ENCODE data around the gene RCE1. TPM values are rescaled to one million over a fixed set of nuclear protein-coding genes. Genes with fewer than 3 reads are reported as not detected.

Gene RCE1
- total RNA-seq, 4 donors from 2014 or later: 6.6 to 57.7 (median 38.0) TPM

DNA sequence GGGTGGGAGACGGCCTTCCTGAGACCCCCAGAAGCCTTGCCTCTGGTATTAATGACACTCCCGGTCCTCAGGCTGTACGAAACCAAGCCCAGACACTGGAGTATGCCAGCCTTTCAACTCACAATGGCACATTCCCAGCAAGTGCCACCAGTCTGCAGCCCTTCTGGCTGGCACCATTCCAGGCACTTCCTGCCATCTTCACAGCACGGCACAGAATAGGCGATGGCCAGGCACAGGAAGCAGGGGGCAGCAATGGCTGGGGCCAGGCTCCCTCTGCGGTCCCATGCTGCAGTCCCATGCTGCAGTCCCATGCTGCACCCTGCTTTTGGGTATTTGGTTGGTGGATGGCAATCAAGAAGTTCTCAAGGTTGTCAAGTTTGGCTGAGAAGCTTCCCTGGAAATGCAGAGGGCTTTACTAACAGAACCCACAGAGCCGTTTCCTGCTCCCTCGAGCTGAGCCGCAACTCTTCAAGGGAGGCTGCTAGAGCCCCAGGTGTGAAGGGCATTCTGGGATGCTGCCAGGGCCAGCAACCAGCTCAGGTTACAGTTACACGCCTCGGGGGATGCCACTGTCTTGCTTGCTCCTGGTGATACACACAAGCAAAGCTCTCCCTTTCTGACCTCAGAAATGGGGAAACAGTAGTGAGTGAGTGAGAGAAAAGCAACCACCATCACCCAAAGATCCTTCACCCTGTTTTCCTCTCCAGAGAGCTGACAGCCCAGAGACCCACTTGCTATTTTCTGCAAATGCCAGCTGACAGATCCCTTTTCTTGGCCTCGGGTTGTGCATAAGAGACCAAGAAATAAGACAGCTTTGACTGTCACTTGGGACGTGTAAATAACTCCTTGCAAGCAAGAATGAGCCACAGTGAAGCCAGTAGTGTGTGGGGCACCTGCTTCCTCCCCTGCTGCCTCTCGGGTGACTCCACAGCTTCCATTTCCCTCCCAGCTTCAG is 37.5 kb downstream of the RCE1 start:
- Histone ChIP-seq H3K9me3 (no peaks in the 10 kb centered on the region), H3K27ac (no peak overlapping the region), H3K4me1 (peaks cover 0 to 4% (median 0%) of the 10 kb centered on the region in 4 donors), H3K27me3 (no peaks in the 10 kb centered on the region), H3K4me3 (no peak overlapping the region), H3K36me3 (no peaks in the 10 kb centered on the region)
- TF ChIP-seq POLR2A (IDR thresholded peaks at IDR 0.05) (no peak), CTCF (IDR thresholded peaks at IDR 0.05) (no peak)
- peak in 1 of 3 donors; percentile 47 for DNase-seq

DNA sequence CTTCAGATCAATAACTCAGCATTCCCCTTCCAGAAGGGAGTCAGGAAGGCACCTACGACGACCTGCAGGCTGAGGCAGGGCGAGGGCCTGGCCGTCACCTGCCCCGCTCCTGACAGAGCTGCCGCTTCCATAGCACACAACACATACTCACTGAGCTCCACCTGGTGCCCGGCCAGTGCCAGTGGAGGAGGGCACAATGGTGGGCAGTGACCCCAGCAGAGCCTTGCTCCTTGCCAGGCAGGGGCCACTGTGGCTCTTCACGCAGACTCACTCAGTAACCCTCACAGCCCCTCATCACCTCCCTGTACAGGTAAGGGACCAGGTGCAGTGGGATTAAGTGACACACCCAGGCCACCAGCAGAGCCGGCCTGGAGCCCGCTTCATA is 38.2 kb downstream of the RCE1 start:
- H3K36me3 ChIP-seq: no peaks in the 10 kb centered on the region
- H3K27me3 ChIP-seq: no peaks in the 10 kb centered on the region
- no peak overlapping the region for H3K27ac ChIP-seq
- TF ChIP-seq POLR2A (IDR thresholded peaks at IDR 0.05) (no peak), CTCF (IDR thresholded peaks at IDR 0.05) (no peak)
- H3K4me1 ChIP-seq: peaks cover 0 to 4% (median 0%) of the 10 kb centered on the region in 4 donors
- no peak for DNase-seq
- H3K9me3 ChIP-seq: no peaks in the 10 kb centered on the region
- no peak overlapping the region for H3K4me3 ChIP-seq

GRCh38 chr11:66881927-66882452 is 38.7 kb downstream of the RCE1 start:
- TF ChIP-seq POLR2A (IDR thresholded peaks at IDR 0.05): no peak
- TF ChIP-seq CTCF (IDR thresholded peaks at IDR 0.05): no peak
- peaks cover 0 to 4% (median 0%) of the 10 kb centered on the region in 4 donors for H3K4me1 ChIP-seq
- no peaks in the 10 kb centered on the region for H3K36me3 ChIP-seq
- no peak for DNase-seq
- no peaks in the 10 kb centered on the region for H3K9me3 ChIP-seq
- H3K27me3 ChIP-seq: no peaks in the 10 kb centered on the region
- H3K27ac ChIP-seq: no peak overlapping the region
- no peak overlapping the region for H3K4me3 ChIP-seq

- peaks cover 0 to 4% (median 0%) of the 10 kb centered on the region in 4 donors for H3K4me1 ChIP-seq
- no peaks in the 10 kb centered on the region for H3K9me3 ChIP-seq
- H3K4me3 ChIP-seq: peak overlapping the region in 1 of 4 donors; percentile 6
- no peak for DNase-seq
- no peaks in the 10 kb centered on the region for H3K36me3 ChIP-seq
- no peaks in the 10 kb centered on the region for H3K27me3 ChIP-seq
- H3K27ac ChIP-seq: no peak overlapping the region
- TF ChIP-seq POLR2A (IDR thresholded peaks at IDR 0.05) (no peak), CTCF (IDR thresholded peaks at IDR 0.05) (no peak)
Measured at GRCh38 chr11:66882561-66883015, 39.3 kb downstream of the RCE1 start.

- peak; percentile 45 to 86 (median 83) for DNase-seq
- Histone ChIP-seq H3K27ac (no peak overlapping the region), H3K36me3 (no peaks in the 10 kb centered on the region), H3K9me3 (no peaks in the 10 kb centered on the region), H3K4me3 (peak overlapping the region in 1 of 4 donors; percentile 6), H3K27me3 (no peaks in the 10 kb centered on the region), H3K4me1 (peaks cover 0 to 4% (median 0%) of the 10 kb centered on the region in 4 donors)
- TF ChIP-seq POLR2A (IDR thresholded peaks at IDR 0.05) (no peak), CTCF (IDR thresholded peaks at IDR 0.05) (peak; percentile 28 to 73 (median 59))
Measured at GRCh38 chr11:66883016-66883965, 40.0 kb downstream of the RCE1 start.
